GM18868 (cell line): ENCODE measurements around the gene CSMD2.
"Not testable (repeated sequence)": the region's sequence is repeated elsewhere in the genome, so short reads cannot be mapped to it uniquely, and the experiment has no call there.

ENCODE experiments used
- ATAC-seq: cut with Tn5 transposase; IDR thresholded peaks from one replicate; pipeline ENCODE4 v1.9.1; 2021; ENCODE audit warnings: mild to moderate bottlenecking, moderate library complexity; ENCODE audit not compliant: unreplicated experiment

Gene CSMD2

DNA sequence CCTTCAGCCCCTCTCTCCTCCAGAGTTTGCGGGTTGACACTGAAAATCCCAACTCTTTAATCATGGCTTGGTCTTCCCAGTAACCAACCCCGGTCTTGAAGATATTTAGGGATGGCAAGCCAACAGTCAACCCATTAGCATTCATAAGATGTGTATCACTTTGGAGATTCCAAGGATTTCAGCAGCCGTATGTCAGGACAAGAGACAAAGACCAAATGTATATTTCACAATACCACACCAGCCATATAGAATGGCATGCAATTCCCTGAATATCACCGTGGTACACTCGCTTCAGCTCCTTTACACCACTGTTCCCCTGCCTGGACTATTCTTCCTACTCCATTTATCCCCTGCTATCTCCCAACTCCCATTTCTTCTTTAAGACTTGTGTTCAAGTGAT, 109.2 kb downstream of the CSMD2 start:
- ATAC-seq: no peak

DNA sequence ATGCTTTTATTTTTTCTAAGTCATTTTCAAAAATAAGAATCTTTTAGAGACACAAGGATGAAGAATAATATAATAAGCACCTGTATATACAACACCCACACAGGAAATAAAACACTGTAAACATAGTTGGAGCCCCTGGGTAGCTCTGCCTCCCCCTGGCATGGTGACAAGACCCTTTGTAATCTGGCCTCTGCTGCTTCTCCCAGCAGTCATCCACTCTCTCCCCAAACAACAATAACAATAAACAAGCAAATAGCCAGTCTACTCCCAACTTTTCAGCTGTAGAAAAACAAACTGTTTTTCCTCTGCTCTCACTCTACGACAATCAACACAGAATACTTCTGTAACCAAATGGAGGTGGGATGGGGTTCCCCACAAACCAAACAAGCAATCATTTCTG, 110.1 kb downstream of the CSMD2 start:
- no peak for ATAC-seq

DNA sequence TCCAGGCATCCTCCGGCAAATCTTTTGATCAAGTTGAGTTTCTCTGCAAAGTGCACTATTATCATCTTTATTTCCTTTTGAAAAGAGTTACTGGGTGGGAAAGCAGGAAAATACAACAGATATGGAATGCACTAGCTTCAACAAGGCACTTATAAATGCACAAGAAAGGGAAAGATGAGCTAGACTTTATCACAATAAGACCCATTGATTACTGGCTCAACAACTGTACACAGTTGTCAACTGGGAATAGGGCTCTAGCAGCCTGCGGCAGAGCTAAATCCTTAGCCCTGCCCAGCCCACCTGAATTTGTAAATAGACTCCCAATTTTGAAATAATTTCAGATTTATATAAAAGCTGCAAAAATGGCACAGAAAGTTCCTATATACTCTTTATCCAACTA, 111.4 kb downstream of the CSMD2 start:
- no peak for ATAC-seq

DNA sequence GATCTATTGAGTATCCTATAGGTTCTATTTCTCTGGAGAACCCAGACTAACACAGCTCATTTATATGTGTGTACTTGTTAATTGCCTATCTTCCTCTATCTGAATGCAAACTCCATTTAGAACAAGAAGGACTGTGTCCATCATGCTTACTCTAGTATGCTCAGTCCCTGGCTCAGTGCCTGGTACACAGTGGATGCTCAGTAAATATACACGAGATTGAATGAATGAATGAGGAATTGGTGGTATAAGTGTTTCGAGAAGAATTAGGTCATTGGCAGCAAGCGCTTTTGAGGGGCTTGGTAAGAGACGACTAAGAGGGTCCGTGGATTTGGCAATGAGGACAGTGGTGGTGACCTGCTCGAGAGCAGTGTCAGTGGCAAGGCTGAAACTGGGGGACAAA, 112.5 kb downstream of the CSMD2 start:
- no peak for ATAC-seq

GRCh38 chr1:34050709-34051485, 114.1 kb downstream of the CSMD2 start:
- no peak for ATAC-seq

DNA sequence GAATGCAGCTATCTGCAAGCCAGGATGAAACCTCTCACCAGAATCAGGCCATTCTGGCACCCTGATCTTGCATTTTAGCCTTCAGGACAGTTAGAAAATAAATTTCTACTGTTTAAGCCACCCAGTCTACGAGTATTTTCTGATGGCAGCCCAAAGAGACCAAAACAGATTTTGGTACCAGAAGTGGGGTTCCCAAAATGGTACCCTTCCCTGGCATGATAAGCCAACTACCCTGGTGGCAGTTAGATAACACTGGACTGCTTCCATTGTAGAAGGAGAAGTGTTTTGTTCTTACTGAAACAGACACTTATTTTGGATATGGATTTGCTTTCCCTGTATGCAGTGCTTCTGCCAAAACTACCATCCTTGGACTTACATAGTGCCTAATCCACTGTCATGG, 115.0 kb downstream of the CSMD2 start:
- no peak for ATAC-seq

GRCh38 chr1:34049477-34049876, 115.6 kb downstream of the CSMD2 start:
- no peak for ATAC-seq

DNA sequence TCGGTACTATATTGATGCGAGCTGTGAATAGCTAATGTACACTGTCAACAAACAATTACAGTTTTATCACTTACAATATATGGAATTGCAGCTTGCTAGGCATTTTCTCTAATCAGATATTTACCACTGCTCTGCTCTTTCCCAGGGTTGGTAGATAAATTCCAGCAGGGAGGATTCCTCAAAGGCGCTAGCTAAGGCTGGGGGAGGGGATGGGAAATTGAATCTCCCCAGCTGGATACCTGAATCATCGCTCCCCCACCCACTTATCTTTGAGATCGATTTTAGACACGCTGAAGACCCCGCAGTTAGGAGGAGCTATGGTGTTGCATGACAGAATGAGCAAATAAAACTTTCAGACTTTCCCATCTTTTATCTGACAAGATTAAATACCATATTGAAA, 127.2 kb downstream of the CSMD2 start:
- ATAC-seq: no peak

DNA sequence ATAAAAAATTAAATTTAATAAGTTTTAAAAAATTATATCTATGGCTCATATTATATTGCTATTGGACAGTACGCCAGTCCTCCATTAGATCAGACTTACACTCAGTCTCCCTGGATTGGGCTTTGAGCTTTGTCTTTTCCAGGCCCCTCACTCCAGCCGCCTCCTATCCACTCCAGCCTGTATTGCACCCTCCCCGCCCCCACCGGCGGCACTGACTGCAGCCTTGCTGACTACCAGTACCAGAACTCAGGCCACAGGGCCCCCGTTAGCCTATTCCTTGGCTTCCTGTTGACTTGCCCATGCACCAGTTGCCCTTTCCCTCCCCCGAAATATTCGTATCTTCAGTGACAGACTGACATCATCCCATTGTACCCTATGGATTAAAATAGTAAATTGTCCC, 127.9 kb downstream of the CSMD2 start:
- no peak for ATAC-seq

DNA sequence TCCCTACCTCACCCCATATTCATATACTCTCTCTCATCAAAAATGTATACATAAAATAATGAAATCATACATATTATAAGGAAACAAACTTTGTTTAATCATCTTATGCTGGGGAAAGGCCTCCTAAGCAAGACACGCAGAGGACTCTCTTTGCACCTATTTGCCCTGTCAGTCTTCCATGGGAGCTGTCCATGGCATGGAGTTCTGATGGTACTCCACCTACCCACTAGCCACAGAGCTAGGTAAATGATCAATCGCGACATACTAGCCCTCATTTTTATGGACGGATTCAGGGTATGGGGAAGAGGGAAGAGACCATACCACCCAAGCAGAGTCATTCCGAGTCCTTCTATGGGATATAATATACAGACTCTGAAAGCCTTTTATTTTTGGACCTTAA, 131.0 kb downstream of the CSMD2 start:
- ATAC-seq: no peak

DNA sequence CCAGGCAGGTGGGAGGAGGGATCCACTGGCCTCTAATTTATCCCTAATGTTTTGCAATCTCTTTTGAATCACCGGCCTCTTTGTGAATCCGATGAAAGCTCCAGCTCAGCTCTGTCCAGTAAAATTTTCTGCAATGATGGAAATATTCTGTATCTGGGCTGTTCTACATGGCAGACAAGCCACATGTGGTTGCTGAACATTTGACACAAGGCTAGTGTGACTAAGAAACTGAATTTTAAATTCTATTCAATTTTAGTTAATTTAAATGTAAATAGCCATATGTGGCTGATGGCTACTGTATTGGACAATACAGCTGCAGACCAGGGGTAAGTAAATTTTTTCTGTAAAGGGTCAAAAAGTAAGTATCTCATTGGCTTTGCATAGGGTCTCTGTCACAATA, 135.1 kb downstream of the CSMD2 start:
- ATAC-seq: no peak

- no peak for ATAC-seq
These were observed 135.5 kb downstream of the CSMD2 start for GRCh38 chr1:34029515-34029914.

GRCh38 chr1:34028381-34029055, 136.5 kb downstream of the CSMD2 start:
- ATAC-seq: no peak

- no peak for ATAC-seq
These were observed 139.4 kb downstream of the CSMD2 start for GRCh38 chr1:34025675-34026074.

DNA sequence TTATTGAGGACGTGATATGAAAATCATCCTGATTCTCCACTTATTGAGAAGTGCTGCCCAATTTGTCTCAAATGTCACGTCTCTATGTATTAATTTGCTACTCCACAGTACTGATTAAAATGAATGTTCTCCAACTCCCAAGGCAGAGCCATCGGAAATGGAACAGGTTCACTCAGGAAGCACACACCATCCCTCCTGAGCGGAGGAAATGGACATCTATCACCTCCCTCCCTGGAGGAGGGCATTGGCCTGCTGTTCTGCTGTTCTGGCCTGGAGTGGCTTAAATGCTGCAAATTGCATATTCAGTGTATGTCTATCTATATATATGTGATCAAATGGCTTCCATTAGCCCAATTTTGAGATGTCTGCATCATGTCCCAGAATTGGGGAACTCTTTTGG, 140.5 kb downstream of the CSMD2 start:
- ATAC-seq: no peak

DNA sequence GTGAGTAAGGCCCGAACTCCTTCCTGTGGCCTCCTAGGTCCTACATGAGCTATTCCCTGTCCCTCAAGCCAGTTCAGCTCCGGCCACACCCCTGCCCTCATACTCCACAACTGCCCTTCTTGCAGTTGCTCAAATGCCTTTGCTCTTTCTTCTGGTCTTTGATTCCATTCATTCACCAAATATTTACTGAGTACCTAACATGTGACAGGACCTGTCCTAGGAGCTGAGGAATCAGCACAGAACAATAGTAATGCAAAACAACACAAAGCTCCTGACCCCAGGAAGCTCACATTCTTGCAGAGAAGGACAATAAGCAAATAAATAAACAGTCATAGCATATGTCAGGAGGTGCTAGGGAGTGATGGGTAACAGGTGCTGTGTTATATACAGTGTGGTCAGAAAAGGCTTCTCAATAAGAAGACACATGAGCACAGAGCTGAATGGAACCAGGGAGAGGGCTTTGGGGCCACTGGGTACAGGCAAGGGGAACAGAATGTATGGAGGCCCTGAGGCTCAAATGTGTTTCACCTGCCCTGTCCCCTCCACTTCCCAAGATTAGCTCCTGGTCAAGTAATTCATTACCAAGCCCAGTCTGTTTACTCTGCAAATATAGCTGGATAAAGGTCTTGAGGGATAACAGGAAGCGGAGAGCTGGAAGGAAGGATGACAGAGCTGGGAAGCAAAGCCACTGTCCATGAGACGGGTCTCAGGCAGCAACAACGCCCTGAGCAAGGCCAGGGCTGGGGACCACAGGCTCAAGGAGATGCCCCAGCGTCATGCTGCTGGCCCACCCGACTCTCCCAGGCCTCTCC, 145.1 kb downstream of the CSMD2 start:
- no peak for ATAC-seq

- no peak for ATAC-seq
These were observed 146.7 kb downstream of the CSMD2 start for GRCh38 chr1:34018285-34018684.

DNA sequence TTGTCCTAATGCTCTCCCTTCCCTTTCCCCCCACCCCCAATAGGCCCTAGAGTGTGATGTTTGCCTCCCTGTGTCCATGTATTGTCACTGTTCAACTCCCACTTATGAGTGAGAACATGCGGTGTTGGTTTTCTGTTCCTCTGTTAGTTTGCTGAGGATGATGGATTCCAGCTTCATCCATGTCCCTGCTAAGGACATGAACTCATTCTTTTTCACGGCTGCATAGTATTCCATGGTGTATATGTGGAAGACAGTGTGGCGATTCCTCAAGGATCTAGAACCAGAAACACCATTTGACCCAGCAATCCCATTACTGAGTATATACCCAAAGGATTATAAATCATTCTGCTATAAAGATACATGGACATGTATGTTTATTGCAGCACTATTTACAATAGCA, 148.7 kb downstream of the CSMD2 start:
- not testable (repeated sequence) for ATAC-seq

- ATAC-seq: no peak
These were observed 150.9 kb downstream of the CSMD2 start for GRCh38 chr1:34013958-34014737.

DNA sequence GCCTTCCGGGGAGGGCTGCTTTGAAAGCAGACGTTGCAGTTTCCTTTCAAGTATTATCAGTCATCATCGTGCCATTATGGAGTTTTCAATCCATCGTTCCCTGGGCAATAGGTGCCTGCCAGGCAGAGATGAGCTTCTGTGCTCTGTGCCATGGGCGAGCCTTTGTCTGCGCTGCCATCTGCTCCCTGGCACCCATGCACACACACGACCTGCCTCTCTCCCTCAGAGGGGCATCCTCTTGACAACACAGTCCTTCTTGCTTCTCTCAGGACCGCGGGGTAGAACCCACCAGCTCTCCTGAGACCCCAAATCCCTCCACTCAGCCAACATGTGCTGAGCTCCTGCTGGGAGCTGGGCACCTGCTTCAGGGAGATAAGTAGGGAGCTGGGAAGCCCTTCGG, 151.9 kb downstream of the CSMD2 start:
- ATAC-seq: no peak

DNA sequence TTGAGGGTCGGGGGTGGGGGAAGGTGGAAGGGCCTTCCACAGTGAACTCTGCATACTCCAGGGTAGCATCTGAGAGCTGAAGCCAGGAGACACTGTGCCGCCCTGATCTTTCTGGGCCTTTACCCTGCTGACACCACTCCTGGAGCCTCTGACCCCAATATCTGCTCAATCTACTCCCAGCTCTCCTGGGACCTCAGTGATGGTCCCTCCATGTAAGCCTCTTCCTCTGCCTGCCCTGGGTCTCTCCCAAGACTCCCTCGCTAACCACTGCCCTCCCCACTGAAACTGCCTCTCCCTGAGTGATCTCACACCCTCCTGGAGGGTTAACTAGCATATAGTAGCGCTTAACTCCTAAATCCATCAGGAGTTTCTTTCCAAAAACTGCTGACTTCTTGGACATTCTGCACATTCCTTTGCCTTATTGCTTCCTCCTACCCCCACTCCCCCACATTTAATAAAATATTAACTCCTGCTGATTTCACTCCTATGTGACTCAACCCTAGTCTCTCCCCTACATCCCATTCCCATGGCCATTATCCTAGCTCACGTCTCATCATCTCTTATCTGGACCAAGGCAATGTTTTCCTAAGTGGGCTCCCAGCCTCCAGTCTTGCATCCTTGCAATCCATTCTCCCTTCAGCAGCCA, 155.6 kb downstream of the CSMD2 start:
- no peak for ATAC-seq
